GM23338 (cell line): ENCODE data around the gene RABEPK. TPM values are rescaled to one million over a fixed set of nuclear protein-coding genes. Genes with fewer than 3 reads are reported as not detected.

Source experiments
- ATAC-seq: fragments of 200-7000 bp; cut with Tn5 transposase; 3 replicates; pipeline ENCODE4 v1.9.1; 2020
- DNase-seq: peaks from one replicate; pipeline ENCODE4 v3.0.0-alpha.2; 2015; ENCODE audit warnings: low spot score
- H2AFZ ChIP-seq: fragments of 200-600 bp; sonication (generic); 2 replicates; pipeline ENCODE4 v1.8.0; 2016; ENCODE audit warnings: antibody characterized with exemption, mild to moderate bottlenecking, moderate library complexity
- H3F3A ChIP-seq: fragments of 200-600 bp; sonication (generic); replicated peaks from 2 replicates; pipeline ENCODE4 v1.8.0; 2017; ENCODE audit warnings: antibody characterized with exemption, mixed run types, low read depth
- H3K27ac ChIP-seq: fragments of 200-600 bp; sonication (generic); 2 replicates; pipeline ENCODE4 v1.6.1; 2016; ENCODE audit warnings: low read depth
- H3K27me3 ChIP-seq: fragments of 200-600 bp; sonication (generic); 2 replicates; pipeline ENCODE4 v1.8.0; 2016; ENCODE audit warnings: mild to moderate bottlenecking, mixed run types, moderate library complexity; ENCODE audit not compliant: insufficient read depth
- H3K36me3 ChIP-seq: fragments of 200-600 bp; sonication (generic); 2 replicates; pipeline ENCODE4 v1.8.0; 2016; ENCODE audit warnings: mild to moderate bottlenecking; ENCODE audit not compliant: insufficient read depth
- H3K4me1 ChIP-seq: fragments of 200-600 bp; sonication (generic); 2 replicates; pipeline ENCODE4 v1.8.0; 2016; ENCODE audit warnings: mild to moderate bottlenecking, moderate library complexity; ENCODE audit not compliant: insufficient read depth
- H3K4me2 ChIP-seq: fragments of 200-600 bp; sonication (generic); 2 replicates; pipeline ENCODE4 v1.7.1; 2017; ENCODE audit warnings: mixed run types
- H3K4me3 ChIP-seq: fragments of 200-600 bp; sonication (generic); 2 replicates; pipeline ENCODE4 v1.6.1; 2016; ENCODE audit warnings: mixed run types
- H3K79me2 ChIP-seq: fragments of 200-600 bp; sonication (generic); replicated peaks from 2 replicates; pipeline ENCODE4 v1.8.0; 2017; ENCODE audit warnings: mild to moderate bottlenecking; ENCODE audit not compliant: insufficient read depth
- H3K9me2 ChIP-seq: fragments of 200-600 bp; sonication (generic); 2 replicates; pipeline ENCODE4 v1.8.0; 2017; ENCODE audit not compliant: insufficient read depth
- H4K20me1 ChIP-seq: fragments of 200-600 bp; sonication (generic); replicated peaks from 2 replicates; pipeline ENCODE4 v1.8.0; 2017; ENCODE audit warnings: mild to moderate bottlenecking; ENCODE audit not compliant: insufficient read depth
- H3K27ac Mint-ChIP-seq: 2 replicates; pipeline ENCODE4 v1.8.0; 2020; ENCODE audit warnings: inconsistent platforms, mild to moderate bottlenecking, moderate library complexity, mixed read lengths
- H3K27me3 Mint-ChIP-seq: 3 replicates; pipeline ENCODE4 v1.8.0; 2022; ENCODE audit warnings: low read depth, mild to moderate bottlenecking, moderate library complexity, mixed read lengths, inconsistent platforms; ENCODE audit not compliant: insufficient read depth, poor library complexity
- H3K36me3 Mint-ChIP-seq: 3 replicates; pipeline ENCODE4 v1.8.0; 2021; ENCODE audit warnings: low read depth, mild to moderate bottlenecking, inconsistent platforms, moderate library complexity, mixed read lengths
- H3K4me1 Mint-ChIP-seq: 3 replicates; pipeline ENCODE4 v1.8.0; 2020; ENCODE audit warnings: mild to moderate bottlenecking, inconsistent platforms, mixed read lengths
- H3K4me3 Mint-ChIP-seq: 3 replicates; pipeline ENCODE4 v1.8.0; 2021; ENCODE audit warnings: moderate library complexity, mild to moderate bottlenecking, inconsistent platforms, mixed read lengths
- H3K9me3 Mint-ChIP-seq: 3 replicates; pipeline ENCODE4 v1.8.0; 2020; ENCODE audit warnings: moderate library complexity, mild to moderate bottlenecking, inconsistent platforms, mixed read lengths
- CREB1 ChIP-seq: fragments of 250-450 bp; sonication (Bioruptor Pico); IDR thresholded peaks from 2 replicates; pipeline ENCODE4 v1.5.0; 2020; ENCODE audit warnings: low read depth, mild to moderate bottlenecking, moderate library complexity
- ETS1 ChIP-seq: IDR thresholded peaks from 2 replicates; pipeline ENCODE4 v1.6.1; 2016; ENCODE audit warnings: antibody characterized with exemption
- EZH2 ChIP-seq: fragments of 200-600 bp; sonication (generic); IDR thresholded peaks from one replicate; pipeline ENCODE4 v1.8.0; 2017; ENCODE audit warnings: antibody characterized with exemption, mild to moderate bottlenecking, low read depth; ENCODE audit not compliant: unreplicated experiment
- EZH2phosphoT487 ChIP-seq: fragments of 200-600 bp; sonication (generic); IDR thresholded peaks from one replicate; pipeline ENCODE4 v1.8.1; 2018; ENCODE audit warnings: antibody characterized with exemption; ENCODE audit not compliant: unreplicated experiment
- JUNB ChIP-seq: IDR thresholded peaks from one replicate; pipeline ENCODE4 v1.6.1; 2016; ENCODE audit warnings: antibody characterized with exemption; ENCODE audit not compliant: unreplicated experiment
- NANOG ChIP-seq: IDR thresholded peaks from 2 replicates; pipeline ENCODE4 v1.6.1; 2016; ENCODE audit warnings: antibody characterized with exemption, borderline replicate concordance
- POLR2AphosphoS5 ChIP-seq: IDR thresholded peaks from 2 replicates; pipeline ENCODE4 v1.6.1; 2016; ENCODE audit warnings: antibody characterized with exemption, low read depth
- STAT1 ChIP-seq: IDR thresholded peaks from one replicate; pipeline ENCODE4 v1.6.1; 2016; ENCODE audit warnings: antibody characterized with exemption; ENCODE audit not compliant: unreplicated experiment
- ZNF114 ChIP-seq: fragments of 250-450 bp; sonication (Bioruptor Pico); IDR thresholded peaks from 2 replicates; pipeline ENCODE4 v1.5.0; 2020; ENCODE audit warnings: mild to moderate bottlenecking, moderate library complexity
- ZNF331 ChIP-seq: fragments of 250-450 bp; sonication (Bioruptor Pico); IDR thresholded peaks from 2 replicates; pipeline ENCODE4 v1.5.0; 2020; ENCODE audit warnings: low read depth, mild to moderate bottlenecking, moderate library complexity
- ZNF462 ChIP-seq: fragments of 250-450 bp; sonication (Bioruptor Pico); IDR thresholded peaks from 2 replicates; pipeline ENCODE4 v1.5.0; 2020; ENCODE audit warnings: mild to moderate bottlenecking, moderate library complexity
- polyA plus RNA-seq: library from polyadenylated mRNA; unstranded; fragments of >200 nt; fragmentation: Nextera tagmentation; extraction: Ambion mirVana; gene quantifications from 2 replicates; pipeline ENCODE4 v1.2.1, GENCODE V29; 2016
- total RNA-seq: library from RNA; depleted of rRNA; stranded (reverse); fragments of >200 nt; shearing (Covaris generic); gene quantifications from 2 replicates; pipeline ENCODE4 v1.2.3, GENCODE V29; 2014
- TF ChIP-seq, protein P1 (sequence below): IDR thresholded peaks from one replicate; pipeline ENCODE4 v1.6.1; 2018; ENCODE audit warnings: antibody characterized with exemption; ENCODE audit not compliant: unreplicated experiment
- TF ChIP-seq, protein P2 (sequence below), 2 experiments: fragments of 200-600 bp in 1 of 2; sonication (generic) in 1 of 2; conservative IDR thresholded peaks; 2 replicates each; pipeline versions ENCODE4 v1.5.1 to v1.6.1; 2016 to 2017; ENCODE audit warnings: antibody characterized with exemption in 2 of 2, low read depth in 2 of 2, mild to moderate bottlenecking in 2 of 2, moderate library complexity in 1 of 2

The RABEPK gene
- total and polyA plus RNA-seq, 2 experiments from 2014 or later = 25.8 to 32.7 TPM

DNA sequence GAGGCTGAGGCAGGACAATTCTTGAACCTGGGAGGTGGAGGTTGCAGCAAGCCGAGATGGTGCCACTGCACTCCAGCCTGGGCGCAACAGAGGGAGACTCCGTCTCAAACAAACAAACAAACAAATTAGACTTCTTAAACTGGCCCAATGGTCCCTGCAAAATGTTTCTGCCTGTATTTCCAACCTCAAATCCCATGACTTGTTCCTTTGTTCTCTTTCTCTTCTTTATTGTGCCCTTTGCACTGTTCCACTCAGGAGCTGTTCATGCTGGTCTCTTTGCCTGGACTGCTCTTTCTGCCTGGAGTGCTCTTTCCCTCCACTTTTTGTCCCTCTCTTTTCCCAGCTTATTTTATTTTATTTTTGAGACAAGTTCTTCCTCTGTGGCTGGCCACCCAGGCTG is 4.1 kb downstream of the RABEPK start:
- H3K36me3 Mint-ChIP-seq = peaks cover 41% of the 10 kb centered on the region
- Histone ChIP-seq H4K20me1 (no peaks in the 10 kb centered on the region; the same call in 1 of the 2 replicates), H3K36me3 (peaks cover 8% of the 10 kb centered on the region), H3K27me3 (no peaks in the 10 kb centered on the region), H3K9me2 (no peaks in the 10 kb centered on the region), H3K4me1 (peaks cover 7% of the 10 kb centered on the region), H3K27ac (no peak overlapping the region), H3K79me2 (peaks cover 9% of the 10 kb centered on the region; the same call in 1 of the 2 replicates), H3F3A (peaks cover 5% of the 10 kb centered on the region; the same call in 1 of the 2 replicates), H3K4me2 (no peak overlapping the region), H2AFZ (no peak overlapping the region), H3K4me3 (no peak overlapping the region)
- peaks cover 8% of the 10 kb centered on the region for H3K27me3 Mint-ChIP-seq
- DNase-seq = no peak
- no peak for ATAC-seq
- peaks cover 7% of the 10 kb centered on the region for H3K4me1 Mint-ChIP-seq
- H3K9me3 Mint-ChIP-seq = no peaks in the 10 kb centered on the region
- no peak overlapping the region for H3K4me3 Mint-ChIP-seq
- peak overlapping the region; percentile 42; the same call in 1 of the 2 replicates for H3K27ac Mint-ChIP-seq
- no peak for TF ChIP-seq EZH2
- no peak for TF ChIP-seq ETS1
- no peak for TF ChIP-seq JUNB
- TF ChIP-seq ZNF462 (CRISPR knock-in tag) = no peak
- TF ChIP-seq ZNF331 = no peak
- TF ChIP-seq STAT1 = no peak
- no peak for TF ChIP-seq POLR2AphosphoS5
- no peak for TF ChIP-seq NANOG
- no peak for TF ChIP-seq ZNF114 (CRISPR knock-in tag)
- TF ChIP-seq CREB1 (CRISPR knock-in tag) = no peak
- TF ChIP-seq, protein P1, sequence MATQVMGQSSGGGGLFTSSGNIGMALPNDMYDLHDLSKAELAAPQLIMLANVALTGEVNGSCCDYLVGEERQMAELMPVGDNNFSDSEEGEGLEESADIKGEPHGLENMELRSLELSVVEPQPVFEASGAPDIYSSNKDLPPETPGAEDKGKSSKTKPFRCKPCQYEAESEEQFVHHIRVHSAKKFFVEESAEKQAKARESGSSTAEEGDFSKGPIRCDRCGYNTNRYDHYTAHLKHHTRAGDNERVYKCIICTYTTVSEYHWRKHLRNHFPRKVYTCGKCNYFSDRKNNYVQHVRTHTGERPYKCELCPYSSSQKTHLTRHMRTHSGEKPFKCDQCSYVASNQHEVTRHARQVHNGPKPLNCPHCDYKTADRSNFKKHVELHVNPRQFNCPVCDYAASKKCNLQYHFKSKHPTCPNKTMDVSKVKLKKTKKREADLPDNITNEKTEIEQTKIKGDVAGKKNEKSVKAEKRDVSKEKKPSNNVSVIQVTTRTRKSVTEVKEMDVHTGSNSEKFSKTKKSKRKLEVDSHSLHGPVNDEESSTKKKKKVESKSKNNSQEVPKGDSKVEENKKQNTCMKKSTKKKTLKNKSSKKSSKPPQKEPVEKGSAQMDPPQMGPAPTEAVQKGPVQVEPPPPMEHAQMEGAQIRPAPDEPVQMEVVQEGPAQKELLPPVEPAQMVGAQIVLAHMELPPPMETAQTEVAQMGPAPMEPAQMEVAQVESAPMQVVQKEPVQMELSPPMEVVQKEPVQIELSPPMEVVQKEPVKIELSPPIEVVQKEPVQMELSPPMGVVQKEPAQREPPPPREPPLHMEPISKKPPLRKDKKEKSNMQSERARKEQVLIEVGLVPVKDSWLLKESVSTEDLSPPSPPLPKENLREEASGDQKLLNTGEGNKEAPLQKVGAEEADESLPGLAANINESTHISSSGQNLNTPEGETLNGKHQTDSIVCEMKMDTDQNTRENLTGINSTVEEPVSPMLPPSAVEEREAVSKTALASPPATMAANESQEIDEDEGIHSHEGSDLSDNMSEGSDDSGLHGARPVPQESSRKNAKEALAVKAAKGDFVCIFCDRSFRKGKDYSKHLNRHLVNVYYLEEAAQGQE = no peak
- TF ChIP-seq, protein P2, sequence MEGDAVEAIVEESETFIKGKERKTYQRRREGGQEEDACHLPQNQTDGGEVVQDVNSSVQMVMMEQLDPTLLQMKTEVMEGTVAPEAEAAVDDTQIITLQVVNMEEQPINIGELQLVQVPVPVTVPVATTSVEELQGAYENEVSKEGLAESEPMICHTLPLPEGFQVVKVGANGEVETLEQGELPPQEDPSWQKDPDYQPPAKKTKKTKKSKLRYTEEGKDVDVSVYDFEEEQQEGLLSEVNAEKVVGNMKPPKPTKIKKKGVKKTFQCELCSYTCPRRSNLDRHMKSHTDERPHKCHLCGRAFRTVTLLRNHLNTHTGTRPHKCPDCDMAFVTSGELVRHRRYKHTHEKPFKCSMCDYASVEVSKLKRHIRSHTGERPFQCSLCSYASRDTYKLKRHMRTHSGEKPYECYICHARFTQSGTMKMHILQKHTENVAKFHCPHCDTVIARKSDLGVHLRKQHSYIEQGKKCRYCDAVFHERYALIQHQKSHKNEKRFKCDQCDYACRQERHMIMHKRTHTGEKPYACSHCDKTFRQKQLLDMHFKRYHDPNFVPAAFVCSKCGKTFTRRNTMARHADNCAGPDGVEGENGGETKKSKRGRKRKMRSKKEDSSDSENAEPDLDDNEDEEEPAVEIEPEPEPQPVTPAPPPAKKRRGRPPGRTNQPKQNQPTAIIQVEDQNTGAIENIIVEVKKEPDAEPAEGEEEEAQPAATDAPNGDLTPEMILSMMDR (conservative IDR thresholded peaks at IDR 0.05; ENCODE audit: low read depth in 2 of 2) = no peak
- no peak for TF ChIP-seq EZH2phosphoT487
